GM21619 (cell line): ENCODE results near the gene GOLGA6B.
"Not testable (repeated sequence)": the region's sequence is repeated elsewhere in the genome, so short reads cannot be mapped to it uniquely, and the experiment has no call there.

Experiments used
- ATAC-seq: cut with Tn5 transposase; IDR thresholded peaks from one replicate; pipeline ENCODE4 v1.9.1; 2021; ENCODE audit not compliant: unreplicated experiment

GOLGA6B gene, protein sequence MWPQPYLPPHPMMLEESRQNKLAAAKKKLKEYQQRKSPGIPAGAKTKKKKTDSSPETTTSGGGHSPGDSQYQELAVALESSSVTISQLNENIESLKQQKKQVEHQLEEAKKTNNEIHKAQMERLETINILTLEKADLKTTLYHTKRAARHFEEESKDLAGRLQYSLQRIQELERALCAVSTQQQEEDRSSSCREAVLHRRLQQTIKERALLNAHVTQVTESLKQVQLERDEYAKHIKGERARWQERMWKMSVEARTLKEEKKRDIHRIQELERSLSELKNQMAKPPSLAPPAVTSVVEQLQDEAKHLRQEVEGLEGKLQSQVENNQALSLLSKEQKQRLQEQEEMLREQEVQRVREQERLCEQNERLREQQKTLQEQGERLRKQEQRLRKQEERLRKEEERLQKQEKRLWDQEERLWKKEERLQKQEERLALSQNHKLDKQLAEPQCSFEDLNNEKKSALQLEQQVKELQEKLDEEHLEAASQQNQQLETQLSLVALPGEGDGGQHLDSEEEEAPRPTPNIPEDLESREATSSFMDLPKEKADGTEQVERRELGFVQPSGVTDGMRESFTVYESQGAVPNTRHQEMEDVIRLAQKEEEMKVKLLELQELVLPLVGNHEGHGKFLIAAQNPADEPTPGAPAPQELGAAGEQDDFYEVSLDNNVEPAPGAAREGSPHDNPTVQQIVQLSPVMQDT

DNA sequence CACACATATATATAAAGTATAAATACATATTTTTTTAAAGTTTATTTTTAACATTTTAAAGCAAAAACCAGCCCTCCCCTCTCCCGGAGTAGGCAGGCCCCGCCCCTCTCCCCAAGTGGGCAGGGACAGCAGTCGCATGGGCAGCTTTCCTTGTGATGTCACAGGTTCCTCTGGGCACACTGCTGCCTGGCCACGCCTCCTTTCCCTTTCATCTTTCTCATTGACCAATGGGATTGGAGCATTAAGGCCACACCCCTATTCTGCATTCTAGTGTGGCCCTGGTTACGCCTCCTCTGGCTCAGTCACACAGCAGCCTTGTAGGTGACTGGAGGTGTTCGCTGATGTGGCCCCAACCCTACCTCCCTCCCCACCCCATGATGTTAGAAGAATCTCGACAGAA, at the start of gene GOLGA6B:
Gene GOLGA6B (plus strand): TSS at position 301 of the 400 bp plus-strand sequence. CDS start 41 bp downstream, at position 342.
- ATAC-seq = not testable (repeated sequence)

DNA sequence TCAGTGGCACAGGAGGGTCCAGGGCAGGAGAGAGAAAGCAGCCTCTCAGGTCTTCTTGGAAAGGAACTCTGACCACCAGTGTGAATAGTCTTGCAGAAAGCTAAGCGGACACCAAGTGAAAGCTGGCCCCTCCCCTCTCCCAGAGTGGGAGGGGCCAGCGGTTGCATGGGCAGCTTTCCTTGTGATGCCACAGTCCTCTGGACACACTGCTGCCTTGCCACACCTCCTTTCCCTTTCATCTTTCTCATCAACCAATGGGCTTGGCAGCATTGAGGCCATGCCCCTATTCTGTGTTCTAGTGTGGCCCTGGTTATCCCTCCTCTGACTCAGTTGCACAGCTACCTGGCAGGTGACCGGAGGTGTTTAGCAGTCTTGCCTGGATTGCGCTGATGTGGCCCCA, 49.7 kb upstream of the GOLGA6B start:
- no peak for ATAC-seq

DNA sequence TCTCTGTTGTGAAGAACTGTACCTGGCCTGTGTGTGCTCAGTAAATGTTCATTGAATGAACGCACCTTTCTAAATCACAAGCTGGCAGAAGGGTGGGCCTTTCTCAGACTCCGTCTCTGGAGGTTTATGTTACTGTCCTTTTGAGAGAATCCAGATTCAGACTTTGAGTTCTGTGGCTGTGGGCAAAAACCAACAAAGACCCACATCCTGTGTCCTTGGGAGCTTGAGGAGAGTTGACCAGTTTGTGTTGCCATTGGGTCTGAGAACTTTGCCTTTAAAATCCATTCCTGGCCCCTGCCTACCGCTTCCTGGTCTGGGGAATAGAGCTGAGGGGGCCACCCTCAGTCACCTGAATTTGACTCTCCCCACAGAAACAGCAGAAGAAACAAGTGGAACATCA, 46.4 kb upstream of the GOLGA6B start:
- ATAC-seq = not testable (repeated sequence)

DNA sequence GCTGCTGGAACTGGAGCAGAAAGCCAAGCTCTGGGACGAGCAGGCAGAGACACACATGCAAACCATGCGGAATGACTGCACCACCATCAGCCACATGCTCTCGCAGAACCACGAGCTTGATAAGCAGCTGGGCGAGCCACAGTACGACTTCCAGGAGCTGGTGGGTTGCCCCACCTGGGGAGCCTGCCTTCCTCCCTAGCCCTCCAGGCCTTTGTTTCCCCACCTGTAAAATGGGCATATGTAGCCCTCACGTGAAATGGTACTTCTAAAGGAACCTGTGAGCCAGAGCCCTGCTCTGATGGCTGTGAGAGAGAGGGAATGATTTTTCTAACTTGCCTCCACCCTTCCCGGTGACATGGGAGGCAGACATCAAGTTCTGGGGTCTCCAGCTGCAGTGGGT, 44.6 kb upstream of the GOLGA6B start:
- ATAC-seq = no peak

DNA sequence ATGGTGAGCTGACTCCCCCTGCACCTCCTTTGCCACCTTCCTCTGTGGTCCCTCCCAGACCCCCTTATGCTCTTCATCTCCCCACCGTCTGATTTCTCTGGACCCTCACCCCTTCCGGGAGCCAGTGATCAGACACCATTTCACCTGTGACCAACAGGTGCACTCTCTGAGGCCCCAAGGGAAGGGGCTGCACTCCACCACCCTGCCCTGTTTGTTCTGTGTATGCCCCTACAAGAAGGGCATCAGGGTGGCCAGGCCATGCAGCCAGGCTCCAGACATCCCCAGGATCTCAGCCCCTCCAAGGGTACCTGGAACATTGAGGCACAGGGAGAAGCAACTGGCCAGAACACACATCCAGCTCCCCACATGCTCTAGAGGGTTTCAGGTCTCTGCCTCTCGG, 42.2 kb upstream of the GOLGA6B start:
- ATAC-seq = not testable (repeated sequence)

DNA sequence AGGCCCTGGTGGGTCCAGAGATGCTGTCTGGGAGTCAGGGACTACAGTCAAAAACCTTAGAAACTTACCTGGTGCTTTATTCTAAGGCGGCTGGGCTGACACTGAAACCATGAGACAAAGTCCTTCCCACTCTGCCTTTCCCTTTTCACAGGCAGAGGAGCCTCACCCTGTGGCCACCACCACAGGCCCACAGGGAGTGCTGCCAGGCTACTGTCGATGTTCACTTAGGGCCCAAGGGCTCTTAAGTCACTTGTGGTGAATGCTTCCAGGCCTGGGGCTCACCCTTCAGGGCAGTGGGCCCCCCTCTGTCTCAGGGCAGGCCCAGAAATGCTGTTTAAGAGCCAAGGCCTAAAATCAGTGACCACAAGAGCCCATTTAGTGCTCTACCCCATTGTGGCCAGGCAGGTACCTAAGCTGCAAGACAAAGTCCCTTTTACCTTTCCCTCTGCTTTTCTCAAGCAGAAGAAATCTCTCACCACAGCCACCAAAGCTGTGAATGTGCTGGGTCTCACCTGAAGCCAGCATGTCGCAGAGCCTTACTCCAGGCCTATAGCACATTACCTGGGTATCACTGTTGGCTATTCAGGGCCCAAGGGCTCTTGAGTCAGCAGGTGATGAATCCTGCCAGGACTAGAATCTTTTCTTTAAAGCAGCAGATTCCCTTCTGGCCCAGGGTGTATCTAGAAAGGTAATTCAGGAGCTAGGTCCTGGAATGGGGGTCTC, 39.5 kb upstream of the GOLGA6B start:
- no peak for ATAC-seq

DNA sequence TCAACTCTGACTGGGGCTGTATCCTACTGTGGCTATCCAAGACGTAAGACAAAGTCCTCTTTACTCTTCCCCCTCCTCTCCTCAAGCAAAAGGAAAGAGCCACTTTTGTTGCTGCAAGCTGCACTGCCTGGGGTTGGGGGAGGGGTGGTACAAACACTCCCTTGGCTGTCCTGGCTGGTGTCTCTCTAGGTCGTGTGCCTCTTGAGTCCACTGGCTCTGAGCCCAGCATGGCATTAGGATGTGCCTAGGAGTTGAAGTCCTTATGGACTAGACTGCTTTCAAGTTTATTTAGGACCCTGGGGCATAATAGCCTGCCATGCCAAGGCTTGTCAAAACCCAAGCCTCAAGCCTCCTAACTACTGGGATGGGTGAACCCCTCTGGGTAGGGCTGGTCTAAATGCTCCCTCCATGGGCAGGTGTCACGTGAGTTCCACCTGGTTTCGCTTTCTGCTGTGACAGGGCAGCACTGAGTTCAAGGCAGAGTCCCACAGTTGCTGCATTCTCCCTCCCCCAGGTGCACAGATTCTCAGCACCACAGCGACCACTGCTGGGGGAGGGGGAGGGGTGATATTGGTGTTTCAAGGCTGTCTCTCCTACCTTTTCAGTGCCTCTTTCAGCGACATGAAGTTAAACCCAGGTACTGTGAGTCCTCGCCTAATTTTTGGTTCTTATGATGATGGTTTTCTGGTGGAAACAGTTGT, 38.8 kb upstream of the GOLGA6B start:
- not testable (repeated sequence) for ATAC-seq

DNA sequence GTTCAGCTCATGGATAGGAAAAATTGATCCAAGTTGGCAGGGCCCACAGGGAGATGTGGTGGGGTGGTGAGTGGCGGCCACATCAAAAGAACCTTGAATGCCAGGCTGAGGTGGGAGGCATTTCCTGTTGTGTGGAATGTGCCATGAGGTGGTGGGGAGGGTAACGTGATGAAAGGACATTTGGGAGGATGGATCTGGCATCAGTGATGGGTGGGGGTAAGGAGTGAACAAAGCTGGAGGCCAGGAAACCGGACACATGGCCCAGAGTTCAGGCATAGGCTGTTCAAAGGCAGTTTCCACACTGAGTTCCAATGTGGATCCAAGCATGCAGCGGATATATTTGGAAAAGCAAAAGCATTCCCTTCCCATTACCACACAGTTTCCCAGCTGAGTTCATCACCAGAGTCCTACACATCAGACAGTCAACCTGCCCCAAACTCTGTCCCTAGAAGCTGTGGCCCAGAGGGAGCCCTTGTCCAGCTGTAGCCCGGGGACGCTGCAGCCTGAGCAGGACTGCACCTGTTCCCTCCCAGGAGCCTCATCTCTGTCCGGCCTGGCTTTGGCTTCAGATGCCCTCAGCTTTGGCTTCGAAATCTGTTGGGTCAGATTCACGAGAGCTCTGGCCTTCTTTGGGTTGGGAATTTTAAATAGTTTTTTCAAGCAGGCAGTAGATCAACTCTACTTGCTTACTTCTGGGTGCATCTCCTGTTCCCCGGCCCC, 37.8 kb upstream of the GOLGA6B start:
- no peak for ATAC-seq

DNA sequence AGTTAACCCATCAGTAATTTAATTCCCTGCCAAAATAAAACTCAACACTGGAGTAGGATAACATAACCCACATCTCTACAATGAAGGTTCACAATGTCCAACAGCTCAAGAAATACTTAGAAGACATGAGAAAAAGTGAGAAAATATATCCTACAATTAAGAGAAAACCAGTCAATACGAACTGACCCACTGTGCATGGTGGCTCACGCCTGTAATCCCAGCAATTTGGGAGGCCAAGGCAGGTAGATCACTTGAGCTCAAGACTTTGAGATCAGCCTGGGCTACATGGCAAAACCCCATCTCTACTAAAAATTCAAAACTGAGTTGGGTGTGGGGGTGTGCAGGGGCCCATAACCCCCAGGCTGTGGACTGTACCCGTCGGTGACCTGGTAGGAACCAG, 30.6 kb upstream of the GOLGA6B start:
- not testable (repeated sequence) for ATAC-seq

DNA sequence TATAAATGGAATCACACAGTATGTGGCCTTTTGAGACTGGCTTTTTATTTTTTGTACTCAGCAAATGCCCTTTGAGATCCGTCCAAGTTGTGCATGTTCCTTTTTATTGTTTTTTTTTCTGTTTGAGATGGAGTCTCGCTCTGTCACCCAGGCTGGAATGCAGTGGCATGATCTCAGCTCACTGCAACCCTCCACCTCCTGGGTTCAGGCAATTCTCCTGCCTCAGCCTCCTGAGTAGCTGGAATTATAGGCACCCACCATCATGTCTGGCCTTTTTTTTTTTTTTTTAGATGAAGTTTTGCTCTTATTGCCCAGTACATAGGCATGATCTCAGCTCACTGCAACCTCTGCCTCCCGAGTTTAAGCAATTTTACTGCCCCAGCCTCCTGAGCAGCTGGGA, 28.3 kb upstream of the GOLGA6B start:
- not testable (repeated sequence) for ATAC-seq

DNA sequence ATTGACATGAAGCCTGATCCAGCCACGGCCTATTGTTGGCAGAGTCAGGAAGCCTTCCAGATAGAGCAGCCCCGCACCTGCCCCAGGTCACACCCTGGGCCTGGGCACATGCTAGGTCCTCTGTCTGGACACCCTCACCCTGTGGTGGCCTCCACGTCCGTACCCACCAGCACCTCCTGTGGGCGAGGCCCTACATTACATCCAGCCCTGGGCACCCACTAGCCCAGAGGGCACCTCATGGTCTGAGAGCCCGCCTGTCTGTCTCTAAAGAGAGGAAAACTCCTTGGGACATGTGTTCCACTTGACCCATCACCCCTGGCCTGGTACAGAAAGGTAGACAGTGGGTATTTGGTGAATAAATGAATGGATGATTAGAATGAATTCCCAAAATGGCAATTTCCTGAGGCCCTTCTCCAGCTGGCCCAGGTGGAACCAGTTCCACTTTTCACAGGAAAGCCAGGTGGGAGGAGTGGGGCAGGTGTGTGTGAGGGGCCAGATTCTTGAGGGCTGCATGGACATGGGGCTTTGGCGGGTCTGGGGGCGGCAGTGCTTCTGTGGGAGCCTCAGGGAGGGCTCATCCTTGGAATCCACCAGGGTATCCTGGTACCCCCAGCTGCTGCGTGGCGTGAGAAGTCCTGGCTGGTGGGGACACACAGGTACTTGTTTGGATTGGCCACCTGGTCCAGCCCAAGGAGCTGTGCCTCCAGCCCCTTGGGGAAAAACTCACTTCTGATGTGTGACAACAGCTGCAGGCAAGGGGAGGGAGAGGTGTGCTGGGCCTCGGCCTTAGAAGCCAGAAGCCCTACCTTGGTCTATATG, 26.0 kb upstream of the GOLGA6B start:
- ATAC-seq = not testable (repeated sequence)

DNA sequence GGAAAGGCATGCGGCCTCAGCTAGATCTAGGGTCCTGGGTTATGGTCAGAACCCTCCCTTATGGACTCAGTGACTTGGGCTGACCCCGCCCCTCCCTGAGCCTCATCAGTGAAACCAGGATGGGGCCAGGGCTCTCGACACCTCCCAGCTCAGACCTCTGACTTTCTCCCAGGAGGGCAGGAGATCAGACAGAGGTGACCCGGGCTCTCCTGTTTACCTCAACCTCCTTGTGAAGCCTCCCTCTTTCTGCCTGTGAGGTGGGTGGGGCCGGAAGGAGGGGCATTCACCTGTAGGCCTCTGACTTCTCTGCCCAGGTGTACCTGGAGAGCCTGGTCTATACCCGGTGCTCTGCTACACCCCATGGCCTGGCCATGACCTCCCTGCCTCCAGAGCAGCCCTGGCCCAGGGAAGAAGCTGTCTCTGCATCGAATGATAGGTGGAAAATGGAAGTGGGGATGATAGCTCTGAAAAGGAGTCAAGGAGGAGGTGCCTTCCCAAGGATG, 25.4 kb upstream of the GOLGA6B start:
- ATAC-seq = not testable (repeated sequence)

DNA sequence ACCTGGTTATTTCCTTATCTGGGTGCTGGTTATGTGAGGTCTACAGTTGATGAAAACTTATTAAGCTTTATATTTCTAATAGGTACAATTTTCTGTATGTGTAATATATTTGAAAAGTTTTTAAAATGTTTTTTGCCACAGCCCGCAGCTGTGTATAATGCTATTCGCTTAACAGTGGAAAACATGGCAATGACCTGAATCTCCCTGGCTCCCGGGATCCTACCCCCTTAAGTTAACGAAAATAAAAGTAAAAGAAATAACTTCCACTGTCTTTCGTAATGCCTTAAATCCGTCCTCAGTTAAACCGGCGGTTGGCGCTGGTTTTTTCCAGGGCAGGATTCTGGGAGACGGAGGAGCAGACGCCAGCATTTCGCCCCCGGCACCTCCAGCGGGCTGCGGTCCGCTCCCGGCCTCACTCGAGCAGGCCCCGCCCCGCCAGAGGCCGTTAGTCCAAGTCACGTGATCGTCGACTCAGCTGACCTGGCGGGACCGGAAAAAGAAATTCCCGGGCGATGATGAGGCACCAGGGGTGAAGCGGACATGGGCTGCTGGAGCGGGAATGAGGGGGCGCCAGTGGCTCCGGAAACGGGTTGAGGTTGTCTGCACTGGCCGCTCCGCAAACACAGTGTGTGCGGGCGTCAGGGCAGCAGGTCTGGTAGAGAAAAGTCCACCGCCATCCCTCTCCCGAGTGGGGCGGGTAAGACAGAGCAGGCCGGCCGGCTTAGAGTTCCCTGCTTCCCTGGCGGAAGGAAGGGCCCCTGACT, 17.8 kb upstream of the GOLGA6B start:
- ATAC-seq = peak; percentile 62

DNA sequence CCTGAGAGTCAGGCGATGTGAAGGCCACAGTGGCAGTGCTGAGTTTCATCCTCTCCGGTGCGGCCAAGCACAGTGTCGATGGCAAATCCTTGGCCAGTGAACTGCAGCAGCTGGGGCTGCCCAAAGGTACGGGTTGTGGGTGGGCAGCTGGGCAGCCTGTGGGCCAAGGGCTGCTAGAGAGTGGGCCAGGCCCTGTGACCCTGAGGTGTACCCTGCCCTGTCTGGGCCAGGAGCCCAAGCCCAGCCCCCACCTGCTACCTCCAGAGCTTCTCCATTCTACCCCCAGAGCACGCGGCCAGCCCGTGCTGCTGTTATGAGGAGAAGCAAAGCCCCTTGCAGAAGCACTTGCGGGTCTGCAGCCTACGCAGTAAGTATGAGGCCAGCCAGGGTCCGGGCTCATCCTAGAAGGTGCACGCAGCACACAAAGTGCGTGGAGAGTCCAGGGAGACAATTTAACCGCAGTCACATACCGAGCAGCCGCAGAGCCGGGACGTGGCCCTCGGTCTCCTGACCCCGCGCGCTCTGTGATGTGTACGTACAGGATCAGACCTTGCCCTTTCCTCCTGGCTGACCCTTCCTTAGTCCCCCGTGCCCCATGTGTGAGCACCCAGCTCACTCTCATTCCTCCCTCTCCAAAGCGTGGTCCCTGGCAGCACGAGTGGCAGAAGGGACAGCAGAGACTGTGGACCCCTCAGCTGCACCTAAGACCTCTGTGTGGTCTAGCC, 14.6 kb upstream of the GOLGA6B start:
- ATAC-seq = not testable (repeated sequence)

DNA sequence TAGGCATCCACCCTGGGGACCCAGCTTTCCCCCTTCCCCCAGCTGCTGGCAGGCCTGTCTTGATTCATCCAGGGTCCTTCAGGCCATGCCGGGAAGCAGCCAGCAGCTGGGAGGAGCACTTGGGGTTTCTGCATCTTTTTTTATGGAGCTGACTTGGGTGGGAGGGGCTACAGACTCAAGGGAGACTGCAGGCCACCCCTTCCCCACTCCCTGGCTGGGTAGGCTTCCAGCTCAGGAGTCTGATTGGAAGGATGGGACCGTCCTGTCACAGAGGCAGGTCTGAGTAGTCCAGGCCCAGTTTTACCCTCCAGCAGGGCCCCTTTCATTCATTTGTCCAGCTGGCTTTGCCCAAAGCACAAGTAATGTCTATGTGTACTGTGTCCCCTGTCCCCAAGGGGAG, 12.2 kb upstream of the GOLGA6B start:
- not testable (repeated sequence) for ATAC-seq

DNA sequence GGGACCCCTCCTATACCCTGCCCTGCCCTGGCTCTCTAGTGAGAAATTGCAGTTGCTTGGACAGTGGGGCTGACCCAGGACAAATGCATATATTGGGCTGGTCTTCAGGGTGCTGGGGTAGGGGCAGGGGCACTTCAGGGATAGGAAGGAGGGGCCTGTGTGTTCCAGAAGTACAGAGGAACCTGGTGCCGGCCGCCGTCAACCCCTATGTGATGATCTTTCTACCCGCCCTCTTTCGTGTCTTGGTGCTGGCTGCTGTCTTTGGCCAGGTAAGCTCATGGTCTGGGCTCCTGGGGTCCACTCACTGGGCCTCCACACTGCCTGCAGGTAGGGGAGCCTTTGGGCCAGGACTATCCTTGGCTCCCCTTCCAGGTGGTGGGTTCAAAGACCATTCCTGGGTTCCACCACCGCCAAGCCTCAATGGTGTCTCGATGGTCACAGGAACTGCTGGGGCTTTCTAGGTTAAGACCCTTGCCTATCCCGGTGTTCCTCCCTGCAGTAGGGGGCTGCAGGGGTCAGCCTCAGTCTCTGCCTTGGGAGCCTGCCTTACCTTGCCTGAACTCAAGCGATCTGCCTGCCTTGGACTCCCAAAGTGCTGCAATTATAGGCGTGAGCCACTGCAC, 5.8 kb upstream of the GOLGA6B start:
- not testable (repeated sequence) for ATAC-seq

DNA sequence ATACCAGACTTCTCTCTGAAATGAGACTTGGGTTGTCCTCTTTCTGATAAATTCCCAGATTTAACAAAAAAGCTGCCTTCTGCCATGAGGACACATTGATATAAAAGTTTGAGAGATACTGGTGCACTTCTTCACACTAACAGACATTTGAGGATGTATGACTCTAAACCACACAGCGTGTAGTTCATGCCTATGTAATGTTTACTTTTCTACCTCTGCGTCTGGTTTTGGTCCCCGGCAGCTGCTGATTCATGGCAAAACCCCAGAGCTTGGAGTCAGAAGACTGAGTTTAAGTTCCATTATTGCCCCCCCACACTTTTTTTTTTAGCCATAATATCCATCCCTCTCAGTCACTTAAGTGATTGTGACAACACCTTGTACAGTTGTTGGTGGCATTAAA, 1.5 kb downstream of the GOLGA6B start:
- not testable (repeated sequence) for ATAC-seq
